Sigmoid colon (tissue), 7 donors: ENCODE data around the gene GALP. TPM values are rescaled to one million over a fixed set of nuclear protein-coding genes. Genes with fewer than 3 reads are reported as not detected.
"Not testable (repeated sequence)": the region's sequence is repeated elsewhere in the genome, so short reads cannot be mapped to it uniquely, and the experiment has no call there.

Source experiments
- DNase-seq: peaks from one replicate; pipeline ENCODE4 v3.0.0-alpha.2; 2019
- H3K27ac ChIP-seq, 4 donors: fragments of 200-600 bp; sonication (generic); one replicate each; pipeline ENCODE4 v1.5.1; 2016 to 2019; ENCODE audit warnings: mild to moderate bottlenecking in 1 of 4
- H3K27me3 ChIP-seq, 3 donors: fragments of 200-600 bp; sonication (generic); one replicate each; pipeline ENCODE4 v1.5.1; 2019; ENCODE audit warnings: mild to moderate bottlenecking in 1 of 3
- H3K36me3 ChIP-seq, 4 donors: fragments of 200-600 bp; sonication (generic); one replicate each; pipeline ENCODE4 v1.5.1; 2016 to 2019
- H3K4me1 ChIP-seq, 4 donors: fragments of 200-600 bp; sonication (generic); one replicate each; pipeline ENCODE4 v1.5.1; 2017 to 2019
- H3K4me3 ChIP-seq, 4 donors: fragments of 200-600 bp; sonication (generic); one replicate each; pipeline ENCODE4 v1.5.1; 2017 to 2019; ENCODE audit warnings: mild to moderate bottlenecking in 2 of 4, moderate library complexity in 1 of 4
- H3K9me3 ChIP-seq, 4 donors: fragments of 200-600 bp in 3 of 4; sonication (generic) in 3 of 4; one replicate each; pipeline versions ENCODE4 v1.5.1 to v1.6.1; 2013 to 2019
- CTCF ChIP-seq, 4 experiments: fragments of 450-650 bp in 3 of 4; fragments of 200-600 bp in 1 of 4; IDR thresholded peaks; one replicate each; pipeline ENCODE4 v1.5.1; 2016 to 2019; ENCODE audit warnings: antibody characterized with exemption in 4 of 4, mild to moderate bottlenecking in 3 of 4, moderate library complexity in 2 of 4
- EP300 ChIP-seq, 4 donors: sonication (generic); formaldehyde crosslinking; IDR thresholded peaks; one replicate each; pipeline ENCODE4 v1.6.1; 2017; ENCODE audit warnings: antibody characterized with exemption in 4 of 4
- POLR2A ChIP-seq, 2 donors: fragments of 450-650 bp; IDR thresholded peaks; one replicate each; pipeline ENCODE4 v1.6.1; 2016; ENCODE audit warnings: antibody characterized with exemption in 2 of 2, mild to moderate bottlenecking in 2 of 2, moderate library complexity in 2 of 2
- POLR2AphosphoS5 ChIP-seq, 4 donors: sonication (generic); formaldehyde crosslinking; IDR thresholded peaks; one replicate each; pipeline ENCODE4 v1.6.1; 2017; ENCODE audit warnings: antibody characterized with exemption in 4 of 4
- WGBS, 2 donors: extraction: QIAGEN DNeasy Blood & Tissue Kit; methylation state at CpG; one replicate each; pipeline ENCODE4 v1.1.7; 2013; 5-methylcytosine and 5-hydroxymethylcytosine counted together
- intact Hi-C: fragments of 100-400 bp; cut with DNase I; formaldehyde crosslinking; loops from one replicate; pipeline ENCODE4 v1.15.1; 2023
- polyA plus RNA-seq, 3 donors: library from polyadenylated mRNA; stranded (reverse); fragments of 200-250 nt; gene quantifications; one replicate each; pipeline ENCODE4 v1.2.3, GENCODE V29; 2013
- total RNA-seq, 4 donors: library from RNA; depleted of rRNA; stranded (reverse); fragments of >200 nt; gene quantifications; one replicate each; pipeline ENCODE4 v1.1.0, GENCODE V29; 2016
- donor health status: healthy with polysubstance abuse.
- donor health status: Bipolar disorder and iron deficiency.
- donor health status: healthy.

Gene GALP
- total RNA-seq (not detected), polyA plus RNA-seq (not detected)

- H3K27me3 ChIP-seq = peaks cover 0 to 41% (median 6%) of the 10 kb centered on the region in 3 donors
- intact Hi-C loops = loop anchor here (10.0 kb wide), 1 partner anchor 169 kb away; no protein-coding TSS in a partner anchor
- DNase-seq, H3K9me3 ChIP-seq, H3K4me3 ChIP-seq, H3K27ac ChIP-seq, H3K4me1 ChIP-seq, H3K36me3 ChIP-seq: not testable (repeated sequence)
- WGBS, 2 donors = 39 to 61% methylated on average over 15 of the region's 15 CpGs
These were observed at the start of gene GALP for GRCh38 chr19:56175861-56176307. Gene GALP, plus strand, starts transcription at chr19:56176008. Its CDS starts 1,101 bp downstream, at chr19:56177109.

GRCh38 chr19:56126983-56127780, 48.6 kb upstream of the GALP start:
- no peak overlapping the region for H3K27ac ChIP-seq
- 31 to 73% methylated on average over 19 of the region's 19 CpGs for WGBS, 2 donors
- TF ChIP-seq POLR2A (IDR thresholded peaks at IDR 0.05) = no peak
- no peak for TF ChIP-seq CTCF (IDR thresholded peaks at IDR 0.05)
- no peak for TF ChIP-seq POLR2AphosphoS5 (IDR thresholded peaks at IDR 0.05)
- no peak for TF ChIP-seq EP300 (IDR thresholded peaks at IDR 0.05)
- no peaks in the 10 kb centered on the region for H3K9me3 ChIP-seq
- no peaks in the 10 kb centered on the region for H3K36me3 ChIP-seq
- intact Hi-C loops = no loop called here
- H3K4me1 ChIP-seq = peaks cover 0 to 6% (median 5%) of the 10 kb centered on the region in 4 donors
- H3K4me3 ChIP-seq = no peak overlapping the region
- H3K27me3 ChIP-seq = no peaks in the 10 kb centered on the region
- no peak for DNase-seq

- Histone ChIP-seq H3K4me3 (no peak overlapping the region), H3K27ac (no peak overlapping the region), H3K27me3 (no peaks in the 10 kb centered on the region), H3K9me3 (no peaks in the 10 kb centered on the region), H3K36me3 (no peaks in the 10 kb centered on the region), H3K4me1 (peaks cover 0 to 12% (median 10%) of the 10 kb centered on the region in 4 donors)
- TF ChIP-seq POLR2A (IDR thresholded peaks at IDR 0.05) (no peak), CTCF (IDR thresholded peaks at IDR 0.05) (no peak), POLR2AphosphoS5 (IDR thresholded peaks at IDR 0.05) (no peak), EP300 (IDR thresholded peaks at IDR 0.05) (no peak)
- intact Hi-C loops = no loop called here
- WGBS, 2 donors = 91% methylated on average over 7 of the region's 7 CpGs
- no peak for DNase-seq
These were observed 45.8 kb upstream of the GALP start for GRCh38 chr19:56130006-56130405.

- peak overlapping the region; percentile 73 to 82 (median 75) for H3K27ac ChIP-seq
These were observed 44.2 kb upstream of the GALP start for GRCh38 chr19:56131651-56132050.

More at GRCh38 chr19:56131651-56132050, 44.2 kb upstream of the GALP start:
- no peak for DNase-seq
- intact Hi-C loops = no loop called here
- Histone ChIP-seq H3K4me1 (peaks cover 0 to 12% (median 10%) of the 10 kb centered on the region in 4 donors), H3K27me3 (no peaks in the 10 kb centered on the region), H3K9me3 (no peaks in the 10 kb centered on the region), H3K4me3 (no peak overlapping the region), H3K36me3 (no peaks in the 10 kb centered on the region)
- TF ChIP-seq POLR2A (IDR thresholded peaks at IDR 0.05) (no peak), CTCF (IDR thresholded peaks at IDR 0.05) (no peak), POLR2AphosphoS5 (IDR thresholded peaks at IDR 0.05) (no peak), EP300 (IDR thresholded peaks at IDR 0.05) (no peak)
- 92 to 93% methylated on average over 8 of the region's 8 CpGs for WGBS, 2 donors
